Spleen (tissue), 7 donors: ENCODE results near the gene RIPOR3.

Experiments
- POLR2A ChIP-seq, 3 donors: fragments of 450-650 bp; IDR thresholded peaks; one replicate each; pipeline ENCODE4 v1.5.1; 2017; ENCODE audit warnings: antibody characterized with exemption in 3 of 3, mild to moderate bottlenecking in 1 of 3
- TF ChIP-seq, protein P1 (sequence below), 11 experiments: fragments of 200-600 bp in 7 of 11; fragments of 450-650 bp in 4 of 11; sonication (generic) in 4 of 11; IDR thresholded peaks in 8 of 11; conservative IDR thresholded peaks in 3 of 11; 1 replicate in 7 of 11; 2 replicates in 4 of 11; pipeline versions ENCODE4 v1.4.0 to v1.8.0; 2016 to 2021; ENCODE audit warnings: antibody characterized with exemption in 11 of 11, inconsistent platforms in 4 of 11, mild to moderate bottlenecking in 1 of 11
- donor health status: DM: no; HTN: no; CAD: no; lungs with moderate emphysema.
- donor health status: DM: no; HTN: no; CAD: no.
- donor health status: DM: no; HTN: no; CAD: no.

DNA sequence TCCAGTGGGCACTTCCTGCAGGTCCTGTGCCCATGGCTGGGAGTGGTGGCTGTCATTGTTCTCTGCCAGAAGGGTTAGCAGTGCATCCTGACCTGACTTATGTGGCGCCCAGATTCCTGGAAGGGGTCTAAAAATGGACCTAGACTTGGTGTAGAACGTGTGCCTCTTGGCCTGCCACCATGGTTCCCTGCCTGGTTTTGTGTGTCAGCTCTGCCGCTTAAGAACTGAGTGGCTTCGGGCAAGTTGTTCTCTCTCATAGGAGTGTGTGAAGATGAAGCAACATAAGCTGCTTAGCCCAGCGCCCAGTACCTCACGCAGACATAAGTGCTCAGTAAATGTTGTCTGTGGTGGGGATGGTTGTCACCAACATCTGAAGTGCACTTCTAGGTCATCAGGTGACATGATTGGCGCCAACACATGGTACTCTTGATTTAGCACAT is 129.1 kb downstream of the RIPOR3 start:
- no peak for TF ChIP-seq POLR2A (IDR thresholded peaks at IDR 0.05)
- TF ChIP-seq, protein P1, sequence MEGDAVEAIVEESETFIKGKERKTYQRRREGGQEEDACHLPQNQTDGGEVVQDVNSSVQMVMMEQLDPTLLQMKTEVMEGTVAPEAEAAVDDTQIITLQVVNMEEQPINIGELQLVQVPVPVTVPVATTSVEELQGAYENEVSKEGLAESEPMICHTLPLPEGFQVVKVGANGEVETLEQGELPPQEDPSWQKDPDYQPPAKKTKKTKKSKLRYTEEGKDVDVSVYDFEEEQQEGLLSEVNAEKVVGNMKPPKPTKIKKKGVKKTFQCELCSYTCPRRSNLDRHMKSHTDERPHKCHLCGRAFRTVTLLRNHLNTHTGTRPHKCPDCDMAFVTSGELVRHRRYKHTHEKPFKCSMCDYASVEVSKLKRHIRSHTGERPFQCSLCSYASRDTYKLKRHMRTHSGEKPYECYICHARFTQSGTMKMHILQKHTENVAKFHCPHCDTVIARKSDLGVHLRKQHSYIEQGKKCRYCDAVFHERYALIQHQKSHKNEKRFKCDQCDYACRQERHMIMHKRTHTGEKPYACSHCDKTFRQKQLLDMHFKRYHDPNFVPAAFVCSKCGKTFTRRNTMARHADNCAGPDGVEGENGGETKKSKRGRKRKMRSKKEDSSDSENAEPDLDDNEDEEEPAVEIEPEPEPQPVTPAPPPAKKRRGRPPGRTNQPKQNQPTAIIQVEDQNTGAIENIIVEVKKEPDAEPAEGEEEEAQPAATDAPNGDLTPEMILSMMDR (IDR thresholded peaks at IDR 0.05 in 8 of 11, conservative IDR thresholded peaks at IDR 0.05 in 3 of 11) = no peak
